AG20443 (cell line): ENCODE data around the gene RNF112.
"Not testable (repeated sequence)": the region's sequence is repeated elsewhere in the genome, so short reads cannot be mapped to it uniquely, and the experiment has no call there.

ENCODE experiments used
- DNase-seq: peaks from one replicate; pipeline ENCODE4 v3.0.0; 2012; ENCODE audit warnings: low spot score, mixed read lengths

RNF112 gene

DNA sequence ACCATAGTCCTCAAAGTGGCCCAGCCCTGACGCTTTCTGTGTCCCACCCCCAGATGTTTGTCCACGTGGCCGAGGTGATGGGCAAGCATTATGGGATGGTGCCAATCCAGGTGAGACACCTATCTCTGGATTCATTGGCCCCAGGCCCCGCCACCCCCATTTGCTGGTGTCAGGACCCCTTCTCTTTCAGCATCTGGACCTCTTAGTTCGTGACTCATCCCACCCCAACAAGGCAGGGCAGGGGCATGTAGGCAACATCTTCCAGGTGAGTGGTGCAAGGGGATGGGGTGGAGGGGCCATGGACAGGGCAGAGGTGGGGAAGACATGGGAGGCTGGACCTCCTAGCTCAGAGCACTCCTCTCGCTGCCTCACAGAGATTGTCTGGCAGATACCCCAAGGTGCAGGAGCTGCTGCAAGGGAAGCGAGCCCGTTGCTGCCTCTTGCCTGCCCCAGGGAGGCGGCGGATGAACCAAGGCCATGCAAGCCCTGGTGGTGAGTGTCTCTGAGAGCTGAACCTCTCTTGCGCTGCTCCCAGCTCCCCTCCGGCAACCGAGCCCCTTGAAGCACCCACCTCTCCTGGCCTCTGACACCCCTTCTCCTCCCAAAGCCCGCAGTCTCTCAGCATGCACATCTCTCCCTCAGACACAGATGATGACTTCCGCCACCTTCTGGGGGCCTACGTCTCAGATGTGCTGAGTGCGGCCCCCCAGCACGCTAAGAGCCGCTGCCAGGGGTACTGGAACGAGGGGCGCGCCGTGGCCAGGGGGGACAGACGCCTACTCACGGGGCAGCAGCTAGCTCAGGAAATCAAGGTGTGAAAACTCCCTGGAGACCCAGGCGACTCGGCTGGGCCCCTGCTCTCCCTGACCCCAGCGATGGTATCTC, 3.6 kb downstream of the RNF112 start:
- no peak for DNase-seq

DNA sequence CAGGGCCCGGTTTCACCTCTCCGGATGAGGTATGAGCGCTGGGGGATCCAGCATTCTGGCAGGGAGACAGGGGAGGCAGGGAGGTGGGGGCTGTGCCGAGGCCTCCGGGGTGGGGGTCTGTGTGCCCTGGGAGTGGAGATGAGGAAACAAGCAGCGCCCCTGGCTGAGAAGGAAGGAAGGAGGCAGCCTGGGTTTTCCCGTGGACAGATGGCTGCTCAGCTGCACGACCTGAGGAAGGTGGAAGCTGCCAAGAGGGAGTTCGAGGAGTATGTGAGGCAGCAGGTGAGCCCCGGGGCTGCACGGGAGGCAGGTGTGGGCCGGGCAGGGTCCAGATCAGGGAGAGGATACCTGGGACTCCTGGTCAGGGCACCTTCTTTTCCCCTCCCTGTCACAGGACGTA, 4.3 kb downstream of the RNF112 start:
- DNase-seq, result no peak

DNA sequence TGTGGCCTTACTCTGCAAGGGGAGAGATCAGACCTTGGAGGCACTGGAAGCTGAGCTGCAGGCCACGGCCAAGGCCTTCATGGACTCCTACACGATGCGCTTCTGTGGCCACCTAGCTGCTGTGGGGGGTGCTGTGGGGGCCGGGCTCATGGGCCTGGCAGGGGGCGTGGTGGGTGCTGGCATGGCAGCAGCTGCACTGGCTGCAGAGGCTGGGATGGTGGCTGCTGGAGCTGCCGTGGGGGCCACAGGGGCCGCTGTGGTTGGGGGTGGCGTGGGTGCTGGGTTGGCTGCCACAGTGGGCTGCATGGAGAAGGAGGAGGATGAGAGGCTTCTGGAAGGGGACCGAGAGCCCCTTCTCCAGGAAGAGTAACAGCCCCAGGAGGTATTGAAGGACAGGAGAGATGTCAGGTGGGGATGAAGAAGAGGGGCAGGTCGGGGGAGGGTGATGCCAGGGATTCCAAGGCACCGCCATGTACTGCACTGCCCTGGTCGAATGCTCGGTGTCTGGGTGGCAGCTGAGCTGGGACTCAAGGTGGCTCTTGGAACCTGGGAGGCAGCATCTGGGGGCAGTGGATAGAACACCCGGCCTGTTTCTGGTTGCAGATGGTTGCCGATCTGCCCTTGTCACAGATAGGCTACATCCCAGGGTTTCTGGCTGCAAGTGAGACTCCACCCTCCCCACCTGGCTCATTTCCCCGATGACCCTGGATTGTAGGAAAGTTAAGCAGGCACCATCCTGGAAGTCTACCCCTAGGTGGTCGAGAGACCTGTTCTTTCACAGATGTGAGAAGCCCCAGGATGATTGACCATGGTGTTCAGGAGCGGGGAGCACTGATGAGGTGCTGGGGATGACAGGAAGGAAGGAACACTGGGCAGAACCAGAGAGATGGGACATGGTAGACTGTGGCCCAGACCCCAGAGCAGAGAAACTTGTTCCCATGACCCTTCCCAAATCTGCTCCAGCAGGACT, 5.1 kb downstream of the RNF112 start:
- no peak for DNase-seq

DNA sequence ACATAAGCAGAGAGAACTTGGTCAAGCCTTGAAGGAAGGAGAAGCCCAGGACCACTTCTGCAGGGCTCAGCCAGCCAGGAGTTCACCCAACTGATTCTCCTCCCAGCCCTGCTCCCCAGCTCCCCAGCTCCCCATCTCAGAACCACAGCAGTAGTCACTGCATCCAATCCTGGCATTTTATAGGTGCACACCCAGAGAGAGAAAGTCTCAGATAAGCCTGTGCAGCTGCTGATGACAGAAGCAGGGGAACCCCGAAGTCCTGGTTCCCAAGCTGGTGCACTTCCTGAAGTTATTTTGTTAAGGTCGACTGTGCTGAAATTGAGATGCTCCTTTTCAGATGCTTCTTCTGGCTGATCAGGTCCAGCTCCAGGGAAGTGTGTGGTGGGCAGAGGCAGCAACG, 6.6 kb downstream of the RNF112 start:
- no peak for DNase-seq

DNA sequence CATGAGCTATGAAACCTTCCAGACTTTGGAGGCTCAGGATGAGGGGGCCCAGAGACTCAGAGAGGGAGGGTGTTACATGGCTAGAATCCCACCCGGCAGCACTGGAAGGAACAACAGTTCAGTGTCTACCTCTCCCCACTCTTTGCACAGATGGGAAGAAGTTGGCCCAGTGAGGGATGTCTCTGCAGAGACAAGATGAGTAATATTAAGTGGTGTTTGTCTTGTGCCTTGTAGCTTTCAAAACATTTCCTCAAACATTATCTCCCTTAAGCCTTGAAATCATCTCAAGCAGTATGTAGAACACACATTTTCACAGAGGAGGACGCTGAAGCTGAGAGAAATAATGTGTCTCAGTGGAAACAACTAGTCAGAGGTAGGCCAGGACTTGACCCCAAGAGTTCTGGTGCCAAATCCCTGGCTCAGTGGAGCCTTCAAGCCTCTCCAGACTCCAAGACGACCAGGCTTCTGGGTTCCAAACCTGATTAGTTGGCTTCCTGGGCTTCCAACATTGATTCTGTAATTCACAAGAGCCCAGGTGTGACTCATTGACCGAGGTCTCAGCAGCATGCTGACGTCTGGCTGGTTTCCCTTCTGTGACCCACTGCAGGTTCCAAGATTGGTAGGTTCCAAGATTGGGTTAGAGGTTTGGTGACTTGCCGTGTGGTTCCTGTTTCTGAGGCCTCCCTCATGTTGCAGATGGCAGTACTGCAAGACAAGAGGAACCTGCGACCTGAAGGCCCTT, 7.4 kb downstream of the RNF112 start:
- peak; percentile 52 for DNase-seq

DNA sequence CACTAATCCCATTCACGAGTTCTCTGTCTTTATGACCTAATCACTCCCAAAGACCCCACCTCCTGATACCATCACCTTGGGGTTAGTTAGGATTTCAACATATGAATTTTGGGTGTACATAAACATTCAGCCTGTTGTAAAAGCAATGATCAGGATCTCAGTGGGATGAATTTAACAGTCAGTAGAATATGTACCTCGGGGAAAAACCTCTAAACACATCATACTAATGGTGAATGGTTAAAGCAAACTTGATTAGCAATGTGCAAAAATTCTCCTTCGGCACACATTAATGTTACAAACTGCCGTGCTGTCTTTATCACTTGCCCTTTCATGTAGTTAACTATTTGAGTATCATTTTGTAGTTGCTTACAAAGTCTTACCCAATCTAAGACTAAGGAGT, 10.2 kb downstream of the RNF112 start:
- DNase-seq, result no peak

DNA sequence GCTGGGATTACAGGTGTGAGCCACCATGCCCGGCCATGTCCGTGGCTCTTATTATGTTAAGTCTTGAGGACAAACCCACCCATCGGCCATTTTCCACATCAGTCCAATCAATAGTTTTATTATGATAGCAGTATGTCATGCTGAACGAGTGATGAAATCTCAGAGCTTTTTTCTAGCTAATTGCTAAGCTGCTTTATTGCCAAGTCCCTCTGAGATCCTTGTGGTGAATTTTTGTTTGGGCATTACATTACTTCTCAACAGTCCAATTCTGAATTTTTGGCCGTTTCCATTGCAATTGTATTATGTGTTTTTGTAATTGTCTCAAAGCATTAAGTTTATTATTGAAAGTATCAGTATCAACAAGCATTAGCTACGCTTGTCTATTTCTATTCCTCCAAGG, 10.9 kb downstream of the RNF112 start:
- DNase-seq, result no peak

DNA sequence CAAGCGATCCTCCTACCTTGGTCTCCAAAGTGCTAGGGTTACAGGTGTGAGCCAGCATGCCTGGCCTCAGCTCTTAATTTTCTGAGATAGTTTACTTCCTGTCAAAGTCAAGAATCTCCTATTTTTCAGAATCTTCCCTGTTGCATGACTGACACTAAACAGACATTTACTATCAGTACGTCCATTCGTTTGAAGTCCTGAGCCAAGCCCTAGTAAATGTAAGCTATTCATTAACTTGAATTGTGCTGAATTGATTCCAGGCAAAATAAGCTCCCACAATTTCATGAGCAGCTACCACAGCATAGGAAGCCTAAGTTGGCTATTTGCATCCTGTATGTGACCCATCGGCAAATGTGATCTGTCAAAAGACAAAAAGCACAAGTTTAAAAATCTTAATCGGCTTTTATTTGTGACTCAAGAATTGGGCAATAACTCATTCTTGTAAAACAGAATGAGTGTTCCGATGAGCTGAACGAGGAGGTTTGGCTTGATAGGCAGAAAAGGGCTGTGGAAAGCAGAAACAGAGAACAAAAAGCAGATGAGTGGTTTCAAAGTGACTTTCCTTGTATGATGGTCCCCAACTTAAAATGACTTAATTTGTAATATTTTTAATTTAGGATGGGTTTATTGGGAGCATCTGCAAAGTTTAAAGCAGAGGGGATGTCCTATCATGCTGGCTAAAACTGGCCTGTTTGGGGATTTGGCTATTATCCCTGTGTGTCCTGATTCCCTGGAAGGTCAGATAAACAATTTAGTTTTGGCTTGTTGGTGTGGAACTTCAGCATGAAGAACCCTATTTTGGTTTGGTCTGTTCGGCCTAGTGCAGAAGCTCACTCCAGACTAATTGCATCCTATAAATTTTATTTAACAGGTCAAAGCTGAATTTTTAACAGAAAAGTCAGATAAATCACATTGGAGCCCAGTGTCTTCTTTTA, 14.2 kb downstream of the RNF112 start:
- peak; percentile 35 for DNase-seq

DNA sequence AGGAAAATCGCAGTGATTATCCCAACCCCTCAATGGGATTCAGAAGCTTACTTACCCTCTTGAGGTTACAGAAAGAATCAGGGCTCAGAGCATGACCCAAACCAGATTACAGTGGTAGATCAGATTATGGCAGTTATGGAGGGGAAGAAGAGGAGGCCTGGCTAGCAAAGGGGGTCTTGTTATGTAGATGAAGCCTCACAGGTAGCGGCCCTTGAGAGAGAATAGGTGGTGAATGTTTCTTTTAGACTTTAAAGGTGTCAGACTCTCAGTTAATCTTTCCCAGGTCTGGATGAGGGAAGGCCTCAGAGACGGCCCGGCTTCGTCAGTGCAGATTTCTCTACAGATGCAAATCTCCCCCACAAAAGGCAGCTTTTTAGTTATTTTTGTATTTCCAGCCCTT, 15.6 kb downstream of the RNF112 start:
- DNase-seq, result no peak

DNA sequence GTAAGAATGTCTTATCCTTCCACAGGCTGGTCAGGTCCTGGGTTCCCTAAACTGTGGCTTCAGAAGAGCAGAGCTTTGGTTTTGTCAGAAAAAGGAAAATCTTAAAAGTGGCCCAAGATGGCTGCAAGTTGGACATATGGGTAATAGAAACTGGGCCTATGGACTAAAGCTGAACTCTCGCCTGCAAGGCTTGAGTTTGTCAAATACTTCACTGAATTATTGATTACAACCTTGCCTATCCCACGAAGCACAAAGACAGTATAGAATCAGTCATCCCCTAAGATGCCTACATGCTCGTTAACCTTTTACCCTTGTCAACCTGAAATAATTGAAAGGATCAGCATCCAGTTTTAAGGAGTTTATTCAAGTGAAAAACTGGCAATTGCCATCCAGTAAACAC, 20.7 kb downstream of the RNF112 start:
- no peak for DNase-seq

DNA sequence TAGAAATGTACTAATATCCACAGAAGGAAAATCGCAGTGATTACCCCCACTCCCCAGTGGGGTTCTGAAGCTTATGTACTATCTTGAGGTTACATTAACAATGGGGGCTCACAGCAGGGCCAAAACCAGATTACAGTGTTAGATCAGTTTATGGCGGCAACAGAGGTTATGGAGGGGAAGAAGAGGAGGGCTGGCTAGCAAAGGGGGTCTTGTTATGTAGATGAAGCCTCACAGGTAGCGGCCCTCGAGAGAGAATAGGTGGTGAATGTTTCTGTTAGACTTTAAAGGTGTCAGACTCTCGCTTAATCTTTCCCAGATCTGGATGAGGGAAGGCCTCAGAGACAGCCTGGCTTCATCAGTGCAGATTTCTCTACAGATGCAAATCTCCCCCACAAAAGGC, 22.2 kb downstream of the RNF112 start:
- DNase-seq, result no peak

DNA sequence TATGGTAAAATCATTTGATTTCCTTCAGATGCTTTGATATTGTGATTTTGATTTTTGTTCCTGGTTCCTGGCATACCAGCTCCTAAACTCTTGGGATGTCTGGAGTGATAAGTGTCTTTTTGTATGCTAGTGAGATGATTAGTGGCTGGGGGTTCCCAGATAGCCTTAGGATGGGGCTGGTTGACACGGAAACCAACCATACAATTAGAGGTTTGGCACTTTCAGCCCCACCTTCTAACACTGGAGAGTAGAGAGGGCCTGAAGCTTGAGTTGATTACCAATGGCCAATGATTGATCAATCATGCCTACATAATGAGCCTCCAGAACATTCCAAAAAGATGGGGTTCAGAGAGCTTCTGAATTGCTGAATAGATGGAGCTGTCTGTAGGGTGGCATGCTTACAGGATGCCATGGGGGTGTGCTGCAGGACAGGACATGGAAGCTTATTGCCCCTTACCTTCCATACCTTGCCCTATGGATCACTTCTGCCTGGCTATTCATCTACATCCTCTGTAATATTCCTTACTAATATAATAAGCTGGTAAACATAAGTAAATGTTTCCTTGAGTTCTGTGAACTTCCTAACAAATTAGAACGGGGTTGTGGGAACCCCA, 22.8 kb downstream of the RNF112 start:
- DNase-seq, result no peak

DNA sequence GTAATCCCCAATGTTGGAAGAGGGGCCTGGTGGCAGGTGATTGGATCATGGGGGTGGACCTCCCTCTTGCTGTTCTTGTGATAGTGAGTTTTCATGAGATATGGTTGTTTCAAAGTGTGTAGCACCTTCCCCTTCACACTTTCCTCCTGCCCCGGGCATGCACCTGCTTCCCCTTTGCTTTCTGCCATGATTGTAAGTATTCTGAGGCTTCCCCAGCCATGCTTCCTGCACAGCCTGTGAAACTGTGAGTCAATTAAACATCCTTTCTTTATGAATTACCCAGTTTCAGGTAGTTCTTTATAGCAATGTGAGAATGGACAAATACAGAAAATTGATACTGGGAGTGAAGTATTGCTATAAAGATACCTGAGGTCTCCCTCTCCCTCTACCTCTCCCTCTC, 29.4 kb downstream of the RNF112 start:
- DNase-seq, result no peak

DNA sequence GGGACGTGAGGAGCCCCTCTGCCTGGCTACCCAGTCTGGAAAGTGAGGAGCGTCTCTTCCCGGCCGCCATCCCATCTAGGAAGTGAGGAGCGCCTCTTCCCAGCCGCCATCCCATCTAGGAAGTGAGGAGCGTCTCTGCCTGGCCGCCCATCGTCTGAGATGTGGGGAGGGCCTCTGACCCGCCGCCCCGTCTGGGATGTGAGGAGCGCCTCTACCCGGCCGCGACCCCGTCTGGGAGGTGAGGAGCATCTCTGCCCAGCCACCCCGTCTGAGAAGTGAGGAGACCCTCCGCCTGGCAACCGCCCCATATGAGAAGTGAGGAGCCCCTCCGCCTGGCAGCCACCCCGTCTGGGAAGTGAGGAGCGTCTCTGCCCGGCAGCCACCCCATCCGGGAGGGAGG, 30.3 kb downstream of the RNF112 start:
- DNase-seq, result not testable (repeated sequence)

DNA sequence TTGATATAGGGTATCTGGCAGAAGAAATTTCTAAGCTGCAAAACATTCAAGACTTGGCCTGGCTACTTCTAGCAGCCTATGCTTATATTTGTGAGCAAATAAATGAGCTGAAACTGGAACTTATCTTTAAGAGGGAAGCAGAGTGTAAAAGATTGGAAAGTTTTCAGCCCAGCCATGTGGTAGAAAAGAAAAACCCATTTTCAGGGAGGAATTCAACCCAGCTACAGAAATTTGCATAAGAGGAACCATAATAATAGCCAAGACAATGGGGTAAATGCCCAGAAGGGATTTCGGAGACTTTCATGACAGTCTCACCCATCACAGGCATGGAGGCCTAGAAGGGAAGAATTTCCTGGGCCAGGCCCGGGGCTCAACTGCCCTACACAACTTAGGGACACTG, 31.7 kb downstream of the RNF112 start:
- DNase-seq, result no peak

DNA sequence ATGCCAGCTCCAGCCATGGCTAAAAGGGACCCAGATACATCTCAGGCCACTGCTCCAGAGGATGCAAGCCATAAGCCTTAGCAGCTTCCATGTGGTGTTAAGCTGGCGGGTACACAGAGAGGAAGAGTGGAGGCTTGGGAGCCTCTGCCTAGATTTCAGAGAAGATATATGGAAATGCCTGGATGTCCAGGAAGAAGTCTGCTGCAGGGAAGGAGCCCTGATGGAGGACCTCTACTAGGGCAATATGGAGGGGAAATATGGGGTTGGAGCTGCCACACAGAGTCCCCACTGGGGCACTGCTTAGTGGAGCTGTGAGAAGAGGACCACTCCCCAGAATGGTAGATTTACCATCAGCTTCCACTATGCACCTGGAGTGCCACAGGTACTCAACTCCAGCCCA, 32.1 kb downstream of the RNF112 start:
- DNase-seq, result no peak

DNA sequence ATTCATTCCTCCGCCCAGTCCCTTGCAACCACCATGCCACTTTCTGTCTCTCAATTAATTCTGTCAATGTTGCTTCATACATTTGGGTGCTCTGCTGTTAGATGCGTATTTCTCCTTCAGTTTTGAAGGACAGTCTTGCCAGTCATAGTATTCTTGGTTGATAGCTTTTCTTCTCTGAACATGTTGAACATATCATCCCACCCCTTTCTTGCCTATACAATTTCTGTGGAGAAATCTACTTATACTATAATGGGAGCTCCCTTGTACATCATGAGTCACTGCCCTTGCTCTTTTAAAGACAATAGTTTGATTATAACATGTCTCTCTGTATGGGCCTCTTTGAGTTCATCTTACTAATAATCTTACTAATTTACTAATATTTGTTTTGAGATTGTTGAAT, 34.1 kb downstream of the RNF112 start:
- no peak for DNase-seq

DNA sequence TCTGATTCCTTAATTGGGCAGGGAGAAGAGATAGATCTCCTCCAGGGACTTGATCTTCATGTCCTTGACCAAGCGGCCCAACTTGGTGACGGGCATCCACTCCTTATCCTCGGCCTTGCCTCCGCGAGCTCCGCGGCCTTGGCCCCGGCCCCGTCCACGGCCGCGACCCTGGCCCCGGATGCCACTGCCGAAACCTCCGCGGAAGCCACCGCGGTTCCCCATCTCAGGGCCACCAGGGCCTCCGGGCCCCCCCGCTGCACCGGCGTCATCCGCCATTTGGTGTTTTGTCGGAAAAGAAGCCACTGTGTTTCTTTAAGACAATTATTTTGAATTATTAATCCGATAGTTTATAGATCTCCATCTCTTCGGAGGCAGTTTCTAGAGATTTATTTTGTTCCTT, 35.5 kb downstream of the RNF112 start:
- not testable (repeated sequence) for DNase-seq

DNA sequence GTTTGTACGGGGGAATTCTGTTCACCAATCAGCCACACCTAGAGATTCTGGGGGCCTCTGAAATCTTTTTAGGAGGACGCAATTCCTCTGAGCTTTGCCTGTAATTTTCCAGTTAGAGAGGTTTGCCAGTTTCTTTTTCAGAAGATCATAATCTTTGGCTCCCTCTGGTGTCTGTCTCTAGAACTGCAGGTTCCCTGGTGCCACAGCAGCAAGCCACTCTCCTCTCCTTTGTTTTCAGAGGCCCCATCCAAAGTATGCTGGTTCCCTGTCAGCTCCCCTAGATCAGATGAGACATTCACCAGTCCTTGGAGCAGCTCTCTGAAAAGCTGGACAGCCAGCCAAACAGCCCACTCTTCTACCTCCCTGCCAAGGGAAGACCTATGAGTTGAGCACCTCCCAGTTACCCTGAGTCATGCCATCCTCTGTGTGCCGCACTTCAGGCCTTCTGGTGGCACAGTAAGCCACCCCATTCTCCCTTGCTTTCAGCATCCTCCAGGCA, 36.1 kb downstream of the RNF112 start:
- DNase-seq, result peak; percentile 81
